BE2C (cell line): ENCODE measurements around the gene PTPRG.

Experiments used
- DNase-seq: peaks from one replicate; pipeline ENCODE4 v3.0.0-alpha.2; 2020
- H3K27me3 ChIP-seq: fragments of 250-450 bp; sonication (Bioruptor Pico); 2 replicates; pipeline ENCODE4 v1.5.1; 2020; ENCODE audit warnings: mild to moderate bottlenecking
- H3K36me3 ChIP-seq: fragments of 250-450 bp; sonication (Bioruptor Pico); 2 replicates; pipeline ENCODE4 v1.5.1; 2020; ENCODE audit warnings: mild to moderate bottlenecking
- H3K4me1 ChIP-seq: fragments of 250-450 bp; sonication (Bioruptor Pico); 2 replicates; pipeline ENCODE4 v1.5.1; 2020
- H3K4me3 ChIP-seq: 2 replicates; pipeline ENCODE4 v1.5.1; 2011; ENCODE audit warnings: low read depth, low read length
- H3K9me3 ChIP-seq: fragments of 250-450 bp; sonication (Bioruptor Pico); 2 replicates; pipeline ENCODE4 v1.5.1; 2020
- TF ChIP-seq, protein P1 (sequence below): IDR thresholded peaks from 2 replicates; pipeline ENCODE4 v1.5.1; 2012; ENCODE audit warnings: mild to moderate bottlenecking, low read depth, low read length

Gene PTPRG

DNA sequence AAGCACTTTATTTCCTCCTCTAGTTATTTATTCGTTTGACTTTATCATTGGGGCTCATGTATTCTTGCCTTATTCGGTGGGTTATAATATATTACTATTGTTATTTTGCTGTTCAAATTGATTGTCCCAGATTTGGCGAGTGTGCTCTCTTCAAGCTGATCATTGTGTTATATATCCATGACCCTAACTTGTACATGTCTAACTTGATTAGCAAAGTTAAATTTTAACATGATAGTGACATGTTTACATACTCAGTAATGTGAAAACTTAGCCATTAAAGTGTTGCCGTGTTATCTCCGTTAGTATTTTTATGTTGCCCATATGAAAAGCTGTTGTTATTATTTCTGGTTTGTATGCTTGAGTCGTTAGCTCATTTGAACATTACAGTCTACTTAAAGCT, 327.9 kb downstream of the PTPRG start:
- Histone ChIP-seq H3K4me3 (no peak overlapping the region), H3K27me3 (no peaks in the 10 kb centered on the region), H3K9me3 (no peaks in the 10 kb centered on the region), H3K4me1 (peaks cover 4% of the 10 kb centered on the region; the same call in 1 of the 2 replicates), H3K36me3 (no peaks in the 10 kb centered on the region)
- DNase-seq, result no peak
- TF ChIP-seq, protein P1, sequence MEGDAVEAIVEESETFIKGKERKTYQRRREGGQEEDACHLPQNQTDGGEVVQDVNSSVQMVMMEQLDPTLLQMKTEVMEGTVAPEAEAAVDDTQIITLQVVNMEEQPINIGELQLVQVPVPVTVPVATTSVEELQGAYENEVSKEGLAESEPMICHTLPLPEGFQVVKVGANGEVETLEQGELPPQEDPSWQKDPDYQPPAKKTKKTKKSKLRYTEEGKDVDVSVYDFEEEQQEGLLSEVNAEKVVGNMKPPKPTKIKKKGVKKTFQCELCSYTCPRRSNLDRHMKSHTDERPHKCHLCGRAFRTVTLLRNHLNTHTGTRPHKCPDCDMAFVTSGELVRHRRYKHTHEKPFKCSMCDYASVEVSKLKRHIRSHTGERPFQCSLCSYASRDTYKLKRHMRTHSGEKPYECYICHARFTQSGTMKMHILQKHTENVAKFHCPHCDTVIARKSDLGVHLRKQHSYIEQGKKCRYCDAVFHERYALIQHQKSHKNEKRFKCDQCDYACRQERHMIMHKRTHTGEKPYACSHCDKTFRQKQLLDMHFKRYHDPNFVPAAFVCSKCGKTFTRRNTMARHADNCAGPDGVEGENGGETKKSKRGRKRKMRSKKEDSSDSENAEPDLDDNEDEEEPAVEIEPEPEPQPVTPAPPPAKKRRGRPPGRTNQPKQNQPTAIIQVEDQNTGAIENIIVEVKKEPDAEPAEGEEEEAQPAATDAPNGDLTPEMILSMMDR, result no peak

DNA sequence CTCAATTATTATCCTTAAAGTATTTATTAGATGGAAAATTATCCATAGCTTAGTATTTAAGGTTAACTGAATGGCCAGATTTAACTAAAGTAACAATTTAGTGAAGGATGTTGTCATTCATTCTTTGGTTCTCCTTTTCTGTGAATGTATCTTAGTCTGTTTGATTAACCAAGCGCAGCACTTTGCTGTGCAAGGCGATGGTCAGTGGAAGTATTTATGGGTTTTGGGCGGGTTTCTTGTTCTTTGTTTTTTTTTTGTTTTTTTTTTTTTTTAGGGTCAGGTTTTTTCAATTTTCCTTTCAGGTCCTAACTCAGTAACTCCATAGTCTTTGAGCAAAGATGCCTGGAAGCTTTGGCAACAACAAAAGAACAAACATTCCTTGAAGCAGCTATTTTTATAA, 328.8 kb downstream of the PTPRG start:
- Histone ChIP-seq H3K27me3 (no peaks in the 10 kb centered on the region), H3K36me3 (no peaks in the 10 kb centered on the region), H3K9me3 (no peaks in the 10 kb centered on the region), H3K4me1 (peaks cover 8% of the 10 kb centered on the region), H3K4me3 (no peak overlapping the region)
- DNase-seq, result no peak
- TF ChIP-seq, protein P1, result no peak

DNA sequence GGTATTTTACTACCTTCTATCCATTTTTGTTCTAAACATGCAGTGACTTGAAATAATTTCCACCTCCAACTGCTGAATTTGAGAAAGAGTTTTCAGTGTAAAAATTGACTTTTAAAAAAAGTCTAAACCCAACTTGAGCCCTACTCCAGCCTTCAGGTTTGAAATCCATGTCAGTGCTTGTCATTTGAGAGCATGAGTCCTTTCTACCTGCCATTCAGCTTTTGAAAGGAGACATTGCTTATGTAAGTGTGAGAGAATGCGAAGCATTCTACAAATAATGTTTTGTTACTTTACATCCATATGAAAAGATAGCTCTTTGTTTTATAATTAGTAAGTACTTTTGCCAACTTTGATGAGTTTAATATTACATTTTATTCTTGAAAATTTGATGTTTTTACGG, 329.2 kb downstream of the PTPRG start:
- H3K4me1 ChIP-seq, result peaks cover 11% of the 10 kb centered on the region
- TF ChIP-seq, protein P1, result no peak

GRCh38 chr3:61892891-61893290, 331.5 kb downstream of the PTPRG start:
- Histone ChIP-seq H3K36me3 (no peaks in the 10 kb centered on the region), H3K27me3 (no peaks in the 10 kb centered on the region), H3K4me3 (no peak overlapping the region), H3K9me3 (no peaks in the 10 kb centered on the region), H3K4me1 (peaks cover 16% of the 10 kb centered on the region)
- peak; percentile 14 for DNase-seq
- TF ChIP-seq, protein P1, result no peak

More for the DNA sequence above, 329.2 kb downstream of the PTPRG start:
- H3K4me3 ChIP-seq, result no peak overlapping the region
- no peak for DNase-seq
- no peaks in the 10 kb centered on the region for H3K36me3 ChIP-seq
- H3K27me3 ChIP-seq, result no peaks in the 10 kb centered on the region
- no peaks in the 10 kb centered on the region for H3K9me3 ChIP-seq

- peaks cover 16% of the 10 kb centered on the region for H3K4me1 ChIP-seq
- H3K4me3 ChIP-seq, result no peak overlapping the region
- TF ChIP-seq, protein P1, result no peak
- no peaks in the 10 kb centered on the region for H3K36me3 ChIP-seq
- H3K9me3 ChIP-seq, result no peaks in the 10 kb centered on the region
- no peak for DNase-seq
- no peaks in the 10 kb centered on the region for H3K27me3 ChIP-seq
Measured at GRCh38 chr3:61893840-61894566, 332.6 kb downstream of the PTPRG start.
